ENCODE data around the gene UTS2.

UTS2 gene

GRCh38 chr1:7809742-7810141 lies 43.1 kb downstream of the UTS2 start:
- DNase-seq = no peak

- no peak for DNase-seq
Observed at GRCh38 chr1:7808253-7808844, 44.5 kb downstream of the UTS2 start.

- DNase-seq = no peak
Observed at GRCh38 chr1:7805460-7805859, 47.4 kb downstream of the UTS2 start.
